Keratinocyte (primary cell): ENCODE results near the gene PMIS2. TPM values are rescaled to one million over a fixed set of nuclear protein-coding genes. Genes with fewer than 3 reads are reported as not detected.

Source experiments
- DNase-seq: peaks from one replicate; pipeline ENCODE4 v3.0.0-alpha.2; 2011; ENCODE audit warnings: low read depth, missing footprints, low spot score
- FAIRE-seq: peaks from 2 replicates; lab custom pipeline; 2011; peaks lifted over from hg19 to GRCh38; lab: Jason Lieb, UNC
- H2AFZ ChIP-seq: 2 replicates; pipeline ENCODE4 v1.6.0; 2012; ENCODE audit warnings: low read length, control low read depth, inconsistent platforms; ENCODE audit not compliant: control insufficient read depth
- H3K27ac ChIP-seq: 2 replicates; pipeline ENCODE4 v1.5.1; 2011; ENCODE audit warnings: low read length; ENCODE audit not compliant: control insufficient read depth, insufficient read depth
- H3K27me3 ChIP-seq: 3 replicates; pipeline ENCODE4 v1.6.0; 2011; ENCODE audit warnings: low read length; ENCODE audit not compliant: control insufficient read depth, insufficient read depth; ENCODE audit errors: extremely low read depth
- H3K36me3 ChIP-seq, 2 experiments: 2 replicates in 1 of 2; 3 replicates in 1 of 2; pipeline ENCODE4 v1.5.1; 2011; ENCODE audit warnings: low read length in 2 of 2, mild to moderate bottlenecking in 1 of 2; ENCODE audit not compliant: control insufficient read depth in 2 of 2, insufficient read depth in 2 of 2; ENCODE audit errors: extremely low read depth in 1 of 2
- H3K4me1 ChIP-seq: 3 replicates; pipeline ENCODE4 v1.5.1; 2011; ENCODE audit warnings: low read length; ENCODE audit not compliant: control insufficient read depth, insufficient read depth; ENCODE audit errors: extremely low read depth
- H3K4me2 ChIP-seq: 3 replicates; pipeline ENCODE4 v1.6.0; 2011; ENCODE audit warnings: low read depth, low read length; ENCODE audit not compliant: control insufficient read depth, insufficient read depth; ENCODE audit errors: extremely low read depth
- H3K4me3 ChIP-seq, 3 experiments: fragments of 200-600 bp in 1 of 3; sonication (generic) in 1 of 3; 2 replicates in 2 of 3; 3 replicates in 1 of 3; pipeline ENCODE4 v1.5.1; 2011 to 2016; ENCODE audit warnings: low read length in 3 of 3, mild to moderate bottlenecking in 3 of 3, control low read depth in 2 of 3, inconsistent platforms in 1 of 3, low read depth in 1 of 3, mixed read lengths in 1 of 3, mixed run types in 1 of 3, moderate library complexity in 1 of 3; ENCODE audit not compliant: control insufficient read depth in 2 of 3, insufficient read depth in 2 of 3; ENCODE audit errors: extremely low read depth in 1 of 3
- H3K79me2 ChIP-seq: 2 replicates; pipeline ENCODE4 v1.6.0; 2012; ENCODE audit warnings: low read length; ENCODE audit not compliant: control insufficient read depth, insufficient read depth
- H3K9ac ChIP-seq: 3 replicates; pipeline ENCODE4 v1.6.0; 2011; ENCODE audit warnings: low read length; ENCODE audit not compliant: control insufficient read depth, insufficient read depth; ENCODE audit errors: extremely low read depth
- H3K9me1 ChIP-seq: 3 replicates; pipeline ENCODE4 v1.6.0; 2011; ENCODE audit warnings: low read length; ENCODE audit not compliant: control insufficient read depth, insufficient read depth; ENCODE audit errors: extremely low read depth
- H3K9me3 ChIP-seq: 2 replicates; pipeline ENCODE4 v1.5.1; 2012; ENCODE audit warnings: low read depth, low read length; ENCODE audit not compliant: control insufficient read depth
- H4K20me1 ChIP-seq: 3 replicates; pipeline ENCODE4 v1.6.0; 2011; ENCODE audit warnings: low read length; ENCODE audit not compliant: control insufficient read depth, insufficient read depth; ENCODE audit errors: extremely low read depth
- EZH2 ChIP-seq: IDR thresholded peaks from one replicate; pipeline ENCODE4 v1.6.1; 2012; ENCODE audit warnings: inconsistent platforms, mild to moderate bottlenecking, low read length, moderate library complexity
- dilution Hi-C: fragments of 300-500 bp; cut with MboI; formaldehyde crosslinking; loops from one replicate; pipeline ENCODE4 v1.7.0; 2020; ENCODE audit warnings: low sequenced_read_pairs; ENCODE audit not compliant: extremely low pct_ligation_motif_present
- polyA plus RNA-seq, 5 experiments: library from polyadenylated mRNA; depleted of rRNA in 3 of 5; stranded (reverse) in 3 of 5; stranded (forward) in 1 of 5; unstranded in 1 of 5; fragments of >200 nt; gene quantifications; 1 replicate in 1 of 5; 2 replicates in 3 of 5; 3 replicates in 1 of 5; pipeline versions ENCODE4 v1.2.1 to v1.2.3, GENCODE V29; 2011 to 2012; ENCODE audit warnings: missing spikeins in 2 of 5, low read depth in 1 of 5, low replicate concordance in 1 of 5
- TF ChIP-seq, protein P1 (sequence below), 3 experiments: IDR thresholded peaks in 1 of 3; conservative IDR thresholded peaks in 1 of 3; optimal IDR thresholded peaks in 1 of 3; 2 replicates in 2 of 3; 3 replicates in 1 of 3; pipeline versions ENCODE3 to v1.5.1; 2011; ENCODE audit warnings: low read length in 3 of 3, mild to moderate bottlenecking in 3 of 3, moderate library complexity in 2 of 3, control low read depth in 1 of 3, inconsistent platforms in 1 of 3; ENCODE audit not compliant: insufficient read depth in 2 of 3; ENCODE audit errors: extremely low read depth in 1 of 3

Gene PMIS2
- polyA plus RNA-seq, 1 donor (not counting 4 experiments of a cell fraction or from before 2014, with no cell fraction given), result not detected

DNA sequence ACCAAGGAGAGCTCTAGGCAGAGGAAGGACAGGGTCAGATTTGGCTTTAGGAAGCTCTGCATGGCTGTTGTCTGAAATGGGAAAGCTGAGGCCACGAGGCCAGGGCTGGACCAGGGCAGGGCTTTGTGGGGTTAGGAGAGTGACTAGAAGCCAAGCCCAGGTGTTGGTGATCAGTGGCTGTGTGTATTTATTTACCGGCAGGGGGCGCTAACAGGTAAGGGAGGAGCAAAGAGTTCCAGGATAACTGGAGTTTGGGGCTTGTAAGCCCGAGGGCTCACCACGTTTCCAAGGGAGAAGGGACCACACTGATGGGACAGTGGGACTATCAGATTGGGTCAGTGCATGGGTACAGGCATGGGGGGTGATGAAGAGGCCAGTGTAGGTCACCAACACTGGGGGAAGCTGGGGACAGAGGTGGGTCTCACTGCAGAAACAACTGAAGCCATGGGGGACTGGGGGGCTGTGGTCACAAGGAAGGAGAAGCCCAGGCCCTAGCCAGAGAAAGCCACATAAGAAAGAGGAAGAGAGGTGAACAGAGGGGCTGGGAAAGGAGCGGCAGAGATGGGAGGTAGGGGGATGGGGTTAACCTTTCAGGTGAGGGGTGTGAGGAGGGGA is 36.7 kb upstream of the PMIS2 start:
- no peaks in the 10 kb centered on the region for H4K20me1 ChIP-seq
- no peaks in the 10 kb centered on the region for H3K9me1 ChIP-seq
- H3K4me3 ChIP-seq, result no peak overlapping the region
- H3K36me3 ChIP-seq, result peaks cover 8 to 14% of the 10 kb centered on the region in 2 experiments
- dilution Hi-C loops, result no loop called here
- H3K4me1 ChIP-seq, result peaks cover 13% of the 10 kb centered on the region
- no peak for DNase-seq
- FAIRE-seq, result peak; percentile 57
- H3K9ac ChIP-seq, result no peak overlapping the region
- TF ChIP-seq EZH2, result no peak
- TF ChIP-seq, protein P1, sequence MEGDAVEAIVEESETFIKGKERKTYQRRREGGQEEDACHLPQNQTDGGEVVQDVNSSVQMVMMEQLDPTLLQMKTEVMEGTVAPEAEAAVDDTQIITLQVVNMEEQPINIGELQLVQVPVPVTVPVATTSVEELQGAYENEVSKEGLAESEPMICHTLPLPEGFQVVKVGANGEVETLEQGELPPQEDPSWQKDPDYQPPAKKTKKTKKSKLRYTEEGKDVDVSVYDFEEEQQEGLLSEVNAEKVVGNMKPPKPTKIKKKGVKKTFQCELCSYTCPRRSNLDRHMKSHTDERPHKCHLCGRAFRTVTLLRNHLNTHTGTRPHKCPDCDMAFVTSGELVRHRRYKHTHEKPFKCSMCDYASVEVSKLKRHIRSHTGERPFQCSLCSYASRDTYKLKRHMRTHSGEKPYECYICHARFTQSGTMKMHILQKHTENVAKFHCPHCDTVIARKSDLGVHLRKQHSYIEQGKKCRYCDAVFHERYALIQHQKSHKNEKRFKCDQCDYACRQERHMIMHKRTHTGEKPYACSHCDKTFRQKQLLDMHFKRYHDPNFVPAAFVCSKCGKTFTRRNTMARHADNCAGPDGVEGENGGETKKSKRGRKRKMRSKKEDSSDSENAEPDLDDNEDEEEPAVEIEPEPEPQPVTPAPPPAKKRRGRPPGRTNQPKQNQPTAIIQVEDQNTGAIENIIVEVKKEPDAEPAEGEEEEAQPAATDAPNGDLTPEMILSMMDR (optimal IDR thresholded peaks at IDR 0.05 in 1 of 3, IDR thresholded peaks at IDR 0.05 in 1 of 3, conservative IDR thresholded peaks at IDR 0.05 in 1 of 3; ENCODE audit: extremely low read depth in 1 of 3, insufficient read depth in 2 of 3, low read length in 3 of 3), result peak; percentile 73 to 82 (median 80)
- H2AFZ ChIP-seq, result no peak overlapping the region
- no peaks in the 10 kb centered on the region for H3K9me3 ChIP-seq
- H3K27ac ChIP-seq, result no peak overlapping the region
- H3K27me3 ChIP-seq, result no peaks in the 10 kb centered on the region
- no peak overlapping the region for H3K4me2 ChIP-seq
- H3K79me2 ChIP-seq, result peaks cover 25% of the 10 kb centered on the region

DNA sequence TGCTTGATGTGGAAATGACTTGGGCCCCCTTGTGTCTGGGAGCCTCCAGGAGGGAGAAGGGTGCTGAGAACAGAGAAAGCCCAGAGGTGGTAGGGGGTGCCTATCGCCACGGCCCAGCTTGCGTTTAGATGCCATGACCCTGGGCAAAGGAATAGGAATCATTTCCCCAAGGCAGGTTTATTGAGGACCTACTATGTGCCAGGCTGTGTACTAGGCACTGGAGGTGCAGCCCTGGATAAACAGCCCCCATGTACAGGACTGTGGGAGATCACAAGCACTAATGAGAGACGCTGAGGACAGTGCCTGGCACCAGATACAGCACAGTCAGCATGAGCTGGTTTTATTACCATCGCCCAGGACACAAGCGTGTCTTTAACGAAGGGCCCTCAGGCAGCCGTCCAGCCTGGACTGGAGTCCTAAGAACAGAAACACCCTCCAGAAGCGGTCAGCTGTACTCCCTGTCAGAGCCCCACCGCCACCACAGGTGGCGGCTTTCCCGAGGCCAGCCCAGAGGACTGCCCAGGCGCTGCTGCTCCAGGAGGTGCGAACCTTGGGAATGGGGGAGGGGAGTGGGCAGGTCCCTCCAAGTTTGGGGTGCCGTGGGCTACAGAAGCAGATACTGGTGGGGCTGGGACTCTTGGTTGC is 36.0 kb upstream of the PMIS2 start:
- no peaks in the 10 kb centered on the region for H3K9me1 ChIP-seq
- H2AFZ ChIP-seq, result no peak overlapping the region
- dilution Hi-C loops, result no loop called here
- no peak overlapping the region for H3K4me3 ChIP-seq
- H3K36me3 ChIP-seq, result peaks cover 8 to 14% of the 10 kb centered on the region in 2 experiments
- H3K4me2 ChIP-seq, result no peak overlapping the region
- FAIRE-seq, result no peak
- no peaks in the 10 kb centered on the region for H3K9me3 ChIP-seq
- no peak for TF ChIP-seq EZH2
- TF ChIP-seq, protein P1 (optimal IDR thresholded peaks at IDR 0.05 in 1 of 3, IDR thresholded peaks at IDR 0.05 in 1 of 3, conservative IDR thresholded peaks at IDR 0.05 in 1 of 3; ENCODE audit: extremely low read depth in 1 of 3, insufficient read depth in 2 of 3, low read length in 3 of 3), result no peak
- no peak overlapping the region for H3K9ac ChIP-seq
- no peak for DNase-seq
- H3K27ac ChIP-seq, result no peak overlapping the region
- H3K4me1 ChIP-seq, result peaks cover 9% of the 10 kb centered on the region
- H3K27me3 ChIP-seq, result no peaks in the 10 kb centered on the region
- no peaks in the 10 kb centered on the region for H4K20me1 ChIP-seq
- peaks cover 17% of the 10 kb centered on the region for H3K79me2 ChIP-seq
